Right ventricle myocardium superior (tissue), 1 donor: ENCODE results near the gene MYO1B. TPM values are rescaled to one million over a fixed set of nuclear protein-coding genes. Genes with fewer than 3 reads are reported as not detected.

ENCODE experiments used
- ATAC-seq: fragments of 200-7000 bp; cut with Tn5 transposase; one replicate; pipeline ENCODE4 v1.9.1; 2020; ENCODE audit warnings: mild to moderate bottlenecking; ENCODE audit not compliant: poor library complexity
- DNase-seq: peaks from one replicate; pipeline ENCODE4 v3.0.0-alpha.2; 2020
- intact Hi-C: fragments of 100-400 bp; cut with DNase I; formaldehyde crosslinking; loops from one replicate; pipeline ENCODE4 v1.11.2; 2022
- long read RNA-seq: library from polyadenylated mRNA; unstranded; transcript quantifications from one replicate; pipeline ENCODE4 v2.0.0, GENCODE V29; 2021
- total RNA-seq: library from RNA; stranded (reverse); fragmentation: NEBNext Ultra II Directional; extraction: Animal tissue kit (Norgen Biotek cat#: 25700); gene quantifications from one replicate; pipeline ENCODE4 v1.2.1, GENCODE V29; 2021
- donor health status: DM: no; HTN: yes; CAD: no; lungs with severe emphysema.

MYO1B gene
- total RNA-seq: 16.8 TPM
- long read RNA-seq, full-length matches to known transcripts: 6 of 25 reads
- long read RNA-seq, partial matches to known transcripts: 13 of 25 reads
- long read RNA-seq, other reads (novel, unspliced or antisense): 6 of 25 reads

DNA sequence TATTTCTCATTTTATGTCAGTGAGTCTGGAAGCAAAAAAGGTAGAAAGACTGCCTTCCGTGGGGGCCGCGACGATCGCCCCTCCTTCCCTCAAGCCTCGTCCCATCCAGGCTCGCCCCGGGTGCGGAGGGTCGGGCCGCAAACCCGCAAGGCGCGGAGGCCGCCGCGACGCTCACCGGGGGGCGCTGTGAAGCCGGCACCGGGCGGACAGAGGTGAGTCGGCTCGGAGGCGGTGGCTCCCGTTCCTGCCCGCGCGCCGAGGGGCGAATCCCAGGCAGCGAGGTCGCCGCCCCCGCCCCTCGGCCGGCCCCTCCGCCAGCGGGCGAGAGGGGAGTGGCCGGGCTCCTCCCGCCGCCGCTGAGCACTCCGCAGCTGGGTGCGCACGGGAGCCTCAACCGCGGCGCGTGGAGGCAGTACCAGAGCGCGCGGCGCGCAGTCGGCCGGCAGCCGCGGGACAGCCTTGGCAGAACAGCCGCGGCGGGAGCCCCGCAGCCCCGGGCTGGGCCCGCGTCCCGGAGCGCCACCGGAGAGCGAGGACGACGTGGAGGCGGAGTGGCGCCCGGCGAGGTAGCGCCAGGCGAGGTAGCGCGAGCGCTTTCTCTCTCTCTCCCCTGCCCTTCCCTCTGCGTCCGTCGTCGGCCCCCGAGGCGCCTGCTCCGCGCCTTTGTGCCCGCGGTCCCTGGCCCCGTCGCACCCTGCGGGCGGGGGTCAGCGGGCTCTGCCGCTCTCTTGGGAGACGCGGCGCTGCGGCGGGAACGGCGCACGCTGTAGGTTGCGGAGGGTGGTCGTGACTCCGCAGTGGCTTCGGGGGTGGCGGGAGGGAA is at the start of gene MYO1B:
Gene MYO1B (plus strand): TSS at position 359 of the 823 bp plus-strand sequence. CDS start 31,492 bp downstream, outside the sequence.
- intact Hi-C loops: loop anchor here (10.0 kb wide), 1 partner anchor 120 kb away; no protein-coding TSS in a partner anchor
- DNase-seq: peak; percentile 82
- peak; percentile 90 for ATAC-seq

DNA sequence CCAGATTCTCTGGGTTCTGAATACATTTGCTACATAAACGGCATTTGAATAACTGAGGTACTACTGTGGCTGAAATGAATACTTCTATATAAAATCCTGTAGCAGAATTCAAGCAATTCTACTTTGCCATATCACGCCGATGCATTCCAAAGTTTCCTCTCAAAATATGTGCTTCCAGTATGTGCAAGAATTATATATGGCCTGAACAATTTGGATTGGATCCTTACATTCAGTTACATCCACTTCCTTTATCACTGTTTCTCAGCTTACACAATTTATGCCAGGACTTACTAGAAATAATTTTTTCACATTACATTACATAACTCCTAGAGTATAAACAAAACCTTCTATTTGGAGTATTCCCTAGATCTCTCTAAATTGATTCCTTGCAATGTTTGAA is 48.1 kb upstream of the MYO1B start:
- ATAC-seq: no peak
- intact Hi-C loops: no loop called here
- DNase-seq: no peak

DNA sequence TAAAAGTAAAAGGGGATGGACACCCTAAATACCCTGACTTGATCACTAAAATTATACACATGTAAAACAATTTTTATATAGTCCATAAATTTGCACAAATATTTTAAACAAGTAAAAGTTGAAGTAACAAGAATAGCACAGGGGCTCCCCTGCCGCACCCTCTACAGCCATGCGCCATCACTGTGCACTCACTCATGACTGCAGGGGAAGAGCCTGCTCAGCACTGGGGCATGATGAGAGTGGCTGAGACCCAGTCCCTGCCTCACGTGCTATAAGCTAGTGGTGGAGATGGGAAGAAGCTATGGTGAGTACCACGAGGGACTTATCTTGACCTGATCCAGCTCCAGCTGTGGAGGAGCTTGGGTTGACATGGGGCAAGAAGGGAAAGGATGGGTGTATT is 46.9 kb upstream of the MYO1B start:
- no peak for DNase-seq
- ATAC-seq: no peak
- intact Hi-C loops: no loop called here

DNA sequence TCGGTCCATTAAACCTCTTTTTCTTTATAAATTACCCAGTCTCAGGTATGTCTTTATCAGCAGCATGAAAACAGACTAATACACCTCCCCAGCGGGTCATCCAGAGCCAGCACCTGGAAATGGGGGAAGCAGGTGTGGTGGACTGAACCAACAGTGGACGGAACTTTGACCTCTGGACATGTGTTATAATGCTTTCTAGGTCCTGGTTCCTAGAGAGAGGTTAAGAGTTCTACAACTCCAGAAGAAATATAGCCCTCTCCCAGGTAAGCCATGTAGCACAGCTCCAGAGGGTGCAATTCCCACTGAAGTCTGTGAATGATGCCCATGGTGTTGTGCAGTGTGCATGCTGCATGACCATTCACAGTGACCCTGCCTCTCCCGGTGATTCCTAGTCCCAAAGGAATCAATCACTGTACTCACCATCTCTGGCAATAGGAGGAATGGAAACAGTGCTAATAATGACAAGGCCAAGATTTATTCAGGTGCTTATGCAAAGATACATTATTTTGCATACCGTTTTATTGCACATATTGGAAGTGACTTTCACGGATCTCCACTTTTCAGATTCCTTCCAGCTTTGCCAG is 45.2 kb upstream of the MYO1B start:
- intact Hi-C loops: no loop called here
- ATAC-seq (no peak), DNase-seq (no peak)

DNA sequence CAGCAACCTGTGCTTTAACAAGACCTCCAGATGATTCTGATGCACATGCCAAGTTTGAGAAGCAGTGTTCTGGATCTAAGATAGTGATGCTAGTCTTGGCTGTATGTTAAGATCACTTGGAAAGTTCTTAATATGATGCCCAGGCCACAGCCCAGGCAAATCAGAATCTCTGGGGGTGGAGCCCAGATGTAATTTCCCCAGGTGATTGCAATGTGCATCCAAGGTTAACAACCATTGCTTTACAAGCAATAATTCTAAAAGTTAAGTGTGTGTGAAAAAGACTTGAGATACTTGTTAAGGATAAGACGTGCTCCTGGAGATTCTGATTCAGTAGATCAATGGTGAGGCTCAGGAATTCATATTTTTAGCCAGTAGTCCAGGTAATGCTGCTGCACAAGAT is 44.3 kb upstream of the MYO1B start:
- DNase-seq: no peak
- ATAC-seq: no peak
- intact Hi-C loops: no loop called here

DNA sequence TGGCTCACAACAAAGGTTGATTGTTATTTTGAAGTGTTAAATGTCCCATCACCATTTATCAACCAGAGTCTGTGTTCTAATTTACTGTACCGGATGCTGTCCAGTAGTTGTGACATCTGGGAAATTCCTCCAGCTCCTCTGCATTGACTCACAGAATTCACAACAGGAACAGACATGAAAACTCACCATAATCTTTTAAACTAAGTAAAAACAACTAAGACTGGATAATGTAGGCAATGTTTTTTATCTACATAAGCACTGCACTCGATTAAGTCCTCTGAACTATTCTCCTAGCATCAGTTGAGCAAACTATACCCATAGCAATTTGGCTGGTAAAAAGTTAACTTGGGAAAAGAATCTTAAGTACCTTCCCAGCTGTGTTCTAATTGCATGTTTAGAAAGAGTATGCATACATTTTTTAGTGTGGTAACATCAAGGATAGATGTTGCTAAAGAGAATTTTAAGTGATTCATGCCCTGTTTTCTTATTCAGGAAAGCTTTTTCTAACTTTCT is 42.9 kb upstream of the MYO1B start:
- ATAC-seq: no peak
- intact Hi-C loops: no loop called here

DNA sequence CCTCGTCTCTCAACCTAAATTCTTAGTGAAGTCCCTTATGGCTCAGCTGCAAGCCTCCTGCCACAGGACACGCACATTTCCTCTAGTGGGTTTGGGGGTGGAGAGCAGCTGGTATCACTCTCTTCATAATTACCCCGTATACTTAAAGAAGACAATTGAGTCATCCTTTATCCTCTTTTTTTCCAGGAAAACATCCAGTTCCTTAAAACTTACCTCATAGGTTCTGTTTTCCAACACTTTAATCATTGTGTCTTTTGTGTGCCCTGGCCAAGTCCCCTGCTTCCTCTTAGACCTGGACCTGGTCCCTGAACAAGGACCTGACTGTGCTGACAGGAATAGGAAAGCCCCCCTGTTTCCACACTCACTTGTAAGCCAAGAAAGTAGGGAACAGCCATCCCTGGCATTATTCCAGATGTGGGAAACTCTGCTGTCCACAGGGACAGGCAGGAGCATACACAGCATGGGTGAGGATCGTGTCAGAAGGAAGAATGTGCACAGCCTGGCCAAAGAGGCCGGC is 42.3 kb upstream of the MYO1B start:
- ATAC-seq (peak; percentile 83), DNase-seq (no peak)
- intact Hi-C loops: no loop called here

More for the DNA sequence above, 42.9 kb upstream of the MYO1B start:
- no peak for DNase-seq

DNA sequence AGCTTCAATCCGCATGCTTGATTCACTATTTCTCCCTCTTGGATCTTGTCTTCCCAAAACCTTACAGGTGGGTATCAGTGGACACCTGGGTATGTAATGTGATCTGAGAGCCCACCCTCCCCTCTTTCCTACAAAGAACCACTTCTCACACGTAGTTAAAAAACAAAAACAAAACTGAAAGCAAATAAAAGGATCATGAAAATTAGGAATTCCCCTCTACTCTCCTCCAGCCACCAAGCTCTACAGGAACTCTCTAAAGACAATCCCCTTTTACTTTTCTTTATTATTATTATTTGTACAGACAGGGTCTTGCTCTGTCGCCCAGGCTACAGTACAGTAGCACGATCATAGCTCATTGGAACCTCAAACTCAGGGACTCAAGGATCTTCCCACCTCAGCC is 40.8 kb upstream of the MYO1B start:
- DNase-seq (no peak), ATAC-seq (no peak)
- intact Hi-C loops: no loop called here

DNA sequence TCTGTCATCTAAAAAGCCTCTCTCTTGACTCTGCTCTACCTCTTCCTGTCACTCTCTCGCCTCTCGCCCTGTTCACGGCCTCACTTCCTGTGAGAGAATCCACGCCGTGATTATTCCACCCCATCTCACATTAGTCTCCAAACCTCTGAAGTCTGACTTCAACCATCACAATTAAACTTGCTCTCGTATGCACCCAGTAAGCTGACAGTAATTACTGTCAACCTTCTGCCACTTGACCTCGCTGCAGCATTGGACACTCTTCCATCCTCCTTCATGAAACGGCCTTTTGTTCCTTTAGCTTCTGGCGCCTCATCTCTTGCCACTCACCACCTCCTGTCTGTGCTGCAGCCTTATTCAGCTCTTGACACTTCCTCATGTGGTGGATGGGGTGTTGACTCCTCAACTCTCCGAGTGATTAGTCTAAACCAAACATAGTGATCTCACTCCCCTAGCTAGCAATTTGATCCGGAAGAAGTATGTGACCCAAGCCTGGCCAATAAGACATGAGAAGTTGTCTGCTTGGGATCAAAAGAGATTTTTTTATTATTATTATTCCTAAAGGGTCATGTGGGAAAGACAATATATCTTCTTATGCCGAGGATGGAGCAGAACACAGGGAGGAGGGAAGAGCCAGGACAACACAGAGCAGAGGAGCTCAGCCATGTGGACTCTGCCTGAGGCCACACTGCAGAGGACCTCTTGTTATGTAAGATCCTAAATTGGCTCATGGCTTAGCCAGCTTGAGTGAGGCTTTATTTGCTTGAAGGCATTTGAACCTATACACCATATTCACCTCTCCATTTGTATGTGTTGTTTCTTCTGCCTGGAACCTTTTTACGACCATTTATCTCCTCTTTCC is 38.4 kb upstream of the MYO1B start:
- no peak for ATAC-seq
- DNase-seq: no peak
- intact Hi-C loops: no loop called here

DNA sequence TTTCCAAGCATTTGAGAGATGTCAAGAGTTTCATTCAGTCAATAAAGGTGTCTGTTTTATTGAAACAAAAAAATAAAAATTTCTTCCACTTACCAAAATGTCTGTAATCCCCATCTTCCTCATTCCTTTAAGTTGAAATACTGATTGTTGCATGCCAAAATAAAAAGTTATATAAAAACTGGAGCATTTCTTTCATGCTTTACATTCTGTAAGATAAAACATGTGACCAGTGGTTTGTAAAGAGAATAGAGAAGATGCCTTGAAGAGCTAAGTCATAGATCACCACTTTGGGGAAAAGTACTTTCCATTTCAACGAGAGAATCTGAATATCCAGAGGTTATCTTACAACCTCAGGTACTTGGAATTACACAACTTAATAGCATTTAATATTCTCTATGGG is 35.9 kb upstream of the MYO1B start:
- DNase-seq (no peak), ATAC-seq (no peak)
- intact Hi-C loops: no loop called here

DNA sequence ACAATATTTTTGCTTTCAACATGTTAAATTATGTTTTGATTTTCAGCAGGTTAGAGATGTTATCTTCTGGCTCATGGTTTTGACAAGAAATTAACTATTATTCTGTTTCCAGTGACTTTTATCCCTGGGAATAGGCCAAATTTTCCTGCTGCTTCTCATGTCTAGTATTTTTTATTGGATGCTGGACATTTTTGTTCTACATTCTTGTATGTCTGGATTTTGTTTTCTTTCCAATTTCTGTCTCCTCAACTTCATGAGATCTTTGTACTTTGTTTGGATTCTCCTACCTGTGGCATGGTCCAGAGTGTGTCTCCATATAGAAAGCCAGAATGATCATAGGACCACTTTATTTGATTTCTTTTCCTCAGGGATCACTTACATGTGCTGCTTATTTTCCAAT is 33.1 kb upstream of the MYO1B start:
- intact Hi-C loops: no loop called here
- DNase-seq: no peak

DNA sequence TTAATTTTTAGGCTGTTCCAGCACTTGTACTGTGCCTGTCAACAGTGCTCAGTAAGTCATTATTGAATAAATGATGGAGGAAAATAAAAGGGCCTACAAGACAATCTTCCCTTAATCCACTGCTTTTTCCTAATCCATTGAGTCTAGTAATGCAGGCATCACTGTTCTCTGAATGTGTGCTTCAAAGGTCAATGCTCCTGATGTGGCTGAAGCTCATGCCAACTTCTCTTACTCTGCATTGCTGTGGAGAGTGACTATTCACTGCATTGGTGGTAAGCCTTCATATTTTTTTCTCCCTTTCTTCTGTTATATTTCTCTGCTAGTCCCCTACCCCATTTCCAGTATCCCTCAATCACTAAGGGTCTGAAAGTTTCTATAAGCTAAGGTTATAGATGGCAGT is 31.9 kb upstream of the MYO1B start:
- no peak for DNase-seq
- ATAC-seq: no peak
- intact Hi-C loops: no loop called here

More for the DNA sequence above, 33.1 kb upstream of the MYO1B start:
- no peak for ATAC-seq

DNA sequence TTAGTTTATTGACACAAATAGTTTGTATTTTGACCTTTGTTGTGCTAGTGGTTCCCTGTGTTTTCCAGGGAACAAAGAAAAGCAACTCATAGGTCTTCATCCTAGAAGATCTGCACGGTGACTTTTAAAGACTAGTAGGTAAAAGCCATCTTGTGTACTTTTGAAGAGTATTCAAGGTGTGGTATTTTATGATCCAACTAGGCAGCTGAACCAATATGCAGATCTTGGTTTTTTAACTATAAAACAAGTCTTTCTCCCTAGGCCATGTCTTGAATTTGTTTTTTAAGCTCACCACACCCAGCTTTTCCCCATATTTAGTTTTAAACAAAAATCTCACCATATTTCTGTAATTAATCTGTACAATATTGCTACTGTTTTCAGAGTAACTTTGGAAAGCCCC is 30.0 kb upstream of the MYO1B start:
- ATAC-seq (no peak), DNase-seq (no peak)
- intact Hi-C loops: loop anchor here (5.0 kb wide), 1 partner anchor 287 kb away; no protein-coding TSS in a partner anchor

DNA sequence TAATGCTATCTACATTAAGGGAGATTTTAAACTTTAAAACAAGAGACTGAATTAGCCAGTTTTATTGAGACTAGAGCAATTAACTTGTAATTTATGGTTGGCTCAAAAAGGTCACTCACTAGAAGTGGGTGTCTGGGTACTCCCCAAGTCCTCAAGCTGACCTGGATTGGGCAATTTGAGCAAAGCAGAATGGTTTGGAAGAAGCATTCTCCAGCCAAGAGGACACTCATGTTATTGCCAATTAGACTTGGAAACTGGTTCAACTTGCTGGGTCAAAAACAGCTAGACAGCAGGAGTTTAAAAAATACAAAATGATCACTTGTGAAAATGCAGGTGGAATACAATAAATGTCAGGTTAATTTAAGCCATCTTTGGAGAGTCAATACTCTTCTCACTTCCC is 29.5 kb upstream of the MYO1B start:
- intact Hi-C loops: loop anchor here (5.0 kb wide), 1 partner anchor 287 kb away; no protein-coding TSS in a partner anchor
- DNase-seq: no peak
- ATAC-seq: no peak

DNA sequence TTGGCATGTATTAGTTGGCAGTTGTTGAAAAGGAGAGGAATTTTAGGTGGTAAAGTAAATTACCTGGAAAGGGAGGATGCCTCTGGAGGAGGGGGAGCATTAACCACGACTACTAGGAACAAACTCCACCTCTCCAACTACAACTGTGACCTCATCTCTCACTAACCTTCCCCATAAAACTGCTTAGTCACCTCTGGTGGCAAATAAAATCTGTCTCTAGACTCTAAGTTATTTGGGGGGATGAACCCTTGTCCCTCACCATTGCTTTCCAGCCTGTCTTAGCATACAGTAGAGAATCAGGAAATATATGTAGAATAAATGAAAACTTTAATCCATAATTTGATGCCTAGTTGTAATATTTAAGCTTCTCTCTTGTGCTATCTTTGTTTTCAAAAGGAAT is 27.6 kb upstream of the MYO1B start:
- peak; percentile 52 for ATAC-seq
- no peak for DNase-seq
- intact Hi-C loops: loop anchor here (5.0 kb wide), 1 partner anchor 285 kb away; no protein-coding TSS in a partner anchor

DNA sequence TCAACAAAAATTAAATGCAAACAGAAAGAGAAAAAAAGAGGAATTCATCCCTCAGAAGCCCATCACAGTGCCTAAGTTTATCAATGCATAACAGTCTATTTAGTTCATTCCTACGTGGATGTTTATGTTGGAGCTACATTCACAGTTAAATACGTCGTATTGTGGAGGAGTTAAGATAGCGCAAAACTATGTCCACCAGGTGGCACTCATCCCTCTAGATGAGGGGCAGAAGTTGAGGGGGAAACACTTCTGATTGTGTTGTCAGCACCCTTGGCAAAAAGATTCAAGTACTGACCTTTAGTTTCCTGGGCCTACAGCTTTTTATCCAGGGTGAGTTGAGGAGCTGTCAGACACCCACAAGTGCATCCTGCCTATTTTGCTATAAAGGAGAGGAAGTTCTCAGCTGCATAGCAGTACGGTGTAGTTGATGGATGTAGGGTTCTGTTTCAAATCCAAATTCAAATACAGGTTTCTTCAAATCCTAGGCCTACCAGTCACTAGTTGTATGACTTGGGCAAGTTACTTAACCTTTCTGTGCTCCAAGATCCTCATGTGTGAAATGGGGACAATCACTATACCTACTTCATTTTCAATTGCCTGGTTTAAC is 26.8 kb upstream of the MYO1B start:
- intact Hi-C loops: loop anchor here (5.0 kb wide), 1 partner anchor 284 kb away; no protein-coding TSS in a partner anchor
- no peak for DNase-seq
- ATAC-seq: peak; percentile 78

DNA sequence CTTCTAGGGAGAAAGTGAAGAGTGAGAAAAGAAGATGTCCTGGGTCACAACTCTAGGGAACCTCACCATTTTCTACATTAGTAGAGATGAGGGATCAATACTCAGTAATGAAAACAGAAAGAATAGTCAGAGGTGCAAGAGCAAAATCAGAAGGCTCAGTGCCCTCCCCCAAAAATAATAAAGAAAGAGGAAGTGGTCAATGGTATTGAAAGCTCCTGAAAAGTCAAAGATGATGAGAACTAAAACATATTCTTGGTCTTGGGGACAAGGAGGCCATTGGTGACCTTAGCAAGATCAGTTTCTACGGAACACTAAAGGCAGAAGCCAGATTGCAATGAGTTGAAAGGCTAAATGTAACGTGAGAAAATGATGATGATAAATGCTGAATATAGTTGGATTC is 24.5 kb upstream of the MYO1B start:
- ATAC-seq: no peak
- intact Hi-C loops: no loop called here
- no peak for DNase-seq

DNA sequence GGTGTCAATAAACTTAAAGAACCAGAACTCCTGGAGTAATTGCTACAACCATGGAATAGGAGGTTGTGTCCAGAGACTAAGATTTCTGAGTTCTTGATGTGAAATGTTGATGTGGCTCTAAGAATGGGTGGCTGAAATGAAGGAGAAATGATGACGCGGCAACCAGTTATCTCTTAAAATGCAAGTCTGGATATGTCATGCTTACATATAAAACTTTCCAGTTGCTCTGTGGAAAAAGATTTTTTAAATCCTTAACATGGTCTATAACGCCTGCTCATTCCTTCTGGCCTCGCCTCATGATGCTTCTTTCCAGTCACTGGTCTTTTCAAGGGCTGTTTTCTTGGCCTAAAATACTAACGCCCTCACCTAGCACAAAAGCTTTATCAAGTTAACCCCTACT is 23.5 kb upstream of the MYO1B start:
- intact Hi-C loops: no loop called here
- ATAC-seq (no peak), DNase-seq (no peak)
